GM21619 (cell line): ENCODE results near the gene ATP13A4.

Experiments
- ATAC-seq: cut with Tn5 transposase; IDR thresholded peaks from one replicate; pipeline ENCODE4 v1.9.1; 2021; ENCODE audit not compliant: unreplicated experiment

The ATP13A4 gene, protein sequence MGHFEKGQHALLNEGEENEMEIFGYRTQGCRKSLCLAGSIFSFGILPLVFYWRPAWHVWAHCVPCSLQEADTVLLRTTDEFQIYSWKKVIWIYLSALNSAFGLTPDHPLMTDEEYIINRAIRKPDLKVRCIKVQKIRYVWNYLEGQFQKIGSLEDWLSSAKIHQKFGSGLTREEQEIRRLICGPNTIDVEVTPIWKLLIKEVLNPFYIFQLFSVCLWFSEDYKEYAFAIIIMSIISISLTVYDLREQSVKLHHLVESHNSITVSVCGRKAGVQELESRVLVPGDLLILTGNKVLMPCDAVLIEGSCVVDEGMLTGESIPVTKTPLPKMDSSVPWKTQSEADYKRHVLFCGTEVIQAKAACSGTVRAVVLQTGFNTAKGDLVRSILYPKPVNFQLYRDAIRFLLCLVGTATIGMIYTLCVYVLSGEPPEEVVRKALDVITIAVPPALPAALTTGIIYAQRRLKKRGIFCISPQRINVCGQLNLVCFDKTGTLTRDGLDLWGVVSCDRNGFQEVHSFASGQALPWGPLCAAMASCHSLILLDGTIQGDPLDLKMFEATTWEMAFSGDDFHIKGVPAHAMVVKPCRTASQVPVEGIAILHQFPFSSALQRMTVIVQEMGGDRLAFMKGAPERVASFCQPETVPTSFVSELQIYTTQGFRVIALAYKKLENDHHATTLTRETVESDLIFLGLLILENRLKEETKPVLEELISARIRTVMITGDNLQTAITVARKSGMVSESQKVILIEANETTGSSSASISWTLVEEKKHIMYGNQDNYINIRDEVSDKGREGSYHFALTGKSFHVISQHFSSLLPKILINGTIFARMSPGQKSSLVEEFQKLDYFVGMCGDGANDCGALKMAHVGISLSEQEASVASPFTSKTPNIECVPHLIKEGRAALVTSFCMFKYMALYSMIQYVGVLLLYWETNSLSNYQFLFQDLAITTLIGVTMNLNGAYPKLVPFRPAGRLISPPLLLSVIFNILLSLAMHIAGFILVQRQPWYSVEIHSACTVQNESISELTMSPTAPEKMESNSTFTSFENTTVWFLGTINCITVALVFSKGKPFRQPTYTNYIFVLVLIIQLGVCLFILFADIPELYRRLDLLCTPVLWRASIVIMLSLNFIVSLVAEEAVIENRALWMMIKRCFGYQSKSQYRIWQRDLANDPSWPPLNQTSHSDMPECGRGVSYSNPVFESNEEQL

DNA sequence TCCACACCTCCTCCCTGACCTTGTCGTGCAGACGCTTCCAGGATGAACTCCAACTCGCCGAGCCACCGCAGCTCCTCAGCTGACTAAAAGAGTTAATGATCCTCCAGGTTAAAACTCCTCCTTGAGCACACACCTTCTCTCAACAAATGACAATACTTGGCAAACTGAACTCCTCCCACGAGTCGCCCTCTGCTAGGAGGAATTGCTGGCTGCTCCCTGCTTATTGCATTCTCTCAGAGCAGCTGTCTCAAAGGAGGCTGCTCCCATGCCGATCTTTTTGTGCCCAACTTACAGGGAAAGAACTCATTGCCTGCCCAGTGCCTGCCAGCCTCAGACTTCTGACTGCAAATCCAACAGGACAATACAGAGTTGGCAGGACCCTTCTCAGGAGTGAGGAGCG is at the start of gene ATP13A4:
TSS of gene ATP13A4 (minus strand) at position 85 of the 400 bp plus-strand sequence. CDS start 96 bp downstream, outside the sequence.
- ATAC-seq: no peak

DNA sequence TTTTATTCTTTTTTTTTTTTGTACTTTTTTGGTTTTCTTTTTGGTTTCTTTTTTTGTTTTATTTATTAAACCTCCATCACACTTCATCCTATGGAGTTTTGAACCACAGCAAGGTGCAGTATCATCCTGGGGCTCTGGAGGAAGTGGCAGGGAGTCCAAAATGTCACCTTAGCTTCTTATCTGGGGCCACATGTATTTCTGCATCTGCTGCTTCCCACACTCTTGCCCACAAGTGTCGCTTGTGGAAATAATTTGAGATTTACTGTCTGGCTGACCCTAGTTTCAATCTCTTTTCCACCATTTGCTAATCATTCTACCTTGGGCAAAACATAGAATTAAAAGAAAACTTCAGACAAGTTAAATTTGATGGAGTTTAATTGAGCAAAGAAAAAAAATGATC is 44.7 kb upstream of the ATP13A4 start:
- no peak for ATAC-seq

DNA sequence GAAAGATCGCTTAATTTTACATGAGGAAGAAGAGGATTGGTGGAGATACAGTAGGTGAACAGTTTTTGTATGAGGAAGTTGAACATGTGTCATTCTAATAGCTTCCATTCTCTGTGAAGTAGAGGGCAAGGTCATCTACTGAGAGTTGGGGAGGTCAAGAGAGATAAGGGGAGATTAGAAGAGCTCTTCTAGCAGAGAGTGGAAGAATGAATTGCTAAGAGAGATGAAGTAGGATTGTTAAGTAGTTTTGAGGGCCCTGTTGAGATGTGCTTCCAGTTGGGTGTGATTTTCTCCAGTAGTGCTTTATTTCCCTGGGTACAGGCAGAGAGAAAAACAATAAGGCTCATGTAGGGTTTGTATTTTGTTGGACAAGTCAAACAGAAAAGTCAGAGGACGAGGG is 43.5 kb upstream of the ATP13A4 start:
- ATAC-seq: no peak

DNA sequence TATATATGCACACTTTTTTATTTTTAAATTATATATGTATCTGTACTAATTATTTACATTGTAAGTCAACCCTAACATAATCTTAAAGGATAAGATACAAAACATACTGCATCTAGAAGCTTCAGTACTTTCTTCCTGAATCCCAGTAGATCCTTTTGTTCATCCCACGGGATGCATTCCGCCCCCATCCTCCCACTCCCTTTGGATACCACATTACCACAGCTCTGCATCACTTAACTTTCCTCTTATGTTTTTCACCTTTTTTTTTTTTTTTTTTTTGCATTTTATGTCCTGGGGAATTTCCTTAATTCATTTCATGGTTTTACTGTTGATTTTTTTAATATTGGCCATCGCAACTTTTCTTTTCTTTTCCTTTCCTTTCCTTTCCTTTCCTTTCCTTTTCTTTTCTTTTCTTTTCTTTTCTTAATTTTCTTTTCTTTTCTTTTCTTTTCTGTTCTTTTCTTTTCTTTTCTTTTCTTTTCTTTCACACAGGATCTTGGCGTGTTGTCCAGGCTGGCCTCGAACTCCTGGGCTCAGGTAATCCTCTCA is 41.3 kb upstream of the ATP13A4 start:
- ATAC-seq: no peak

DNA sequence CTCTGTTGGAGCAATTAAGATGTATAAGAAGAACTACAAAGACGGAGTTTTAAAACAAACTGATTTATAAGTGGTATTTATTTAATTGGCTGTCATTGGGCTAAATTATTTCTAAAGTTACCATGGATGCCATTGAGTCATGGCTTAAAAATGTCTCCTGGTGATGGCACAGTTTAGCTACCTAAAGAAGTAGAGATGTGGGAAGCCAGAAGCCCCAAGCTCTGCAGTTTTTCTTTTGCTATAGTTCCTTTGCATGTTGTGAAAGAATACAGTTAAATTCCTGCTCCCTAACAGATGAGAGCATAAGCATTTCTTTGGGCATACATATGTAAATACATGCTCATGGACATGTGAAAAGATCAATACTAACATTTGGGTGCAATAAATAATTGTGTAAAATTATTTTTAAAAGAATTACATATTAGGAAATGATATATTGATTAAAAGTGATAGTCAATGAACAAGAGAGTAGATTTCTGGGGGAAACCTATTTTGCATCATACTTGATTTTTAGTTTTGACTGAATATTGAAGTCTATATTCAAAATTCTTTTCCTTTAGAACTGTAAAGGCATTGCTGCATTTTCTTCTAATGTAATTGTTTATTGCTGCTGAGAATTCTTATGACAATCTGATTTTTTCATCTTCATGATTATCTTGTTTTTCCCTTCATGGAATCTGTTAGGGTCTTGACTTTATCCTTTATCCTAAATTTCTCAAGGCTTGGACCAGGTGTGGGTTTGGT is 40.4 kb upstream of the ATP13A4 start:
- ATAC-seq: no peak

DNA sequence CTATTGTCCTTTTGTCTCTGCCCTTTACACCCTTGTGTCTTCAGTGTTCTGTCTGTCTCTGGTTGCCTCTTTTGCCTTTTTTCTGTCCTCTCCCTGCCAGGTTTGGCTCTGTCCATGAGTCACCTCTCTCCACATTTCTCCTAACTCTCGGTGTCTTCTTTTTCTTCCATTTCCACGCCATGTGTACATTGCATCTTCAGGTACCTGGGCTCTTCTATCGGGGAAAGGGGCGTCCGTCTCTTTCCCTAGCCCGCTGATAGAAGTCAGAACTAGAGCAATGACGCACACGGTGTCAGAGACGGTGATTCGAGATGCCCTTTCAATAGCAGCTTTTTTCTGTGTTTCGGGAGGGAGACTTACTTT is 39.0 kb upstream of the ATP13A4 start:
- ATAC-seq: peak; percentile 11

DNA sequence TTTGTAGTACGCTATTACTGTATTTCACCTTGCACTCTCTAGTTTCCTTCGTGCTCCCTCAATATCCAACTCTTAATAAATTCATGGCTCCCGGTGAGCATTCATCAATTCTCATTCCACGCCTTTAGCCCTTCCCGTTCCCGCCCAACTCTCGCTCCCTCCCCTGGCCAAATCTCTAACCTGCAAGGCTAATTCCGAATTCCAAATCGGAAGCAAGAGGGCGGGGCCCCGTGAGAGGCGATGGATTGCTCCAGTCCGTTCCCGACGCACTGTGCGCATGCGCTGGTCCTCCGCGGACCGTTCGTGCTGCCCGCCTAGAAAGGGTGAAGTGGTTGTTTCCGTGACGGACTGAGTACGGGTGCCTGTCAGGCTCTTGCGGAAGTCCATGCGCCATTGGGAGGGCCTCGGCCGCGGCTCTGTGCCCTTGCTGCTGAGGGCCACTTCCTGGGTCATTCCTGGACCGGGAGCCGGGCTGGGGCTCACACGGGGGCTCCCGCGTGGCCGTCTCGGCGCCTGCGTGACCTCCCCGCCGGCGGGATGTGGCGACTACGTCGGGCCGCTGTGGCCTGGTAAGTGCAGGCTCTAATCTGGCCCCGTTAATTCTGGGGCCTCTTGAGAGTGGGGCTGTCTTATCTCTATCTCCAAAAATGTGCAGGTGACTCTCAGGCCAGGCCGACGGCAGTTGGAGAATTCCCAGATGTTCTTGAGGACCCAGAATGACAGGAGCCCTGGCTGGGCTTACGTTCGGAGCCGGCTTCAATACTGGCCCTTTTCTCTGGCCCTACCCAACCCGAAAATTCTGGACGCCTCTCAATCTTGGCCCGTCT is 38.4 kb upstream of the ATP13A4 start, which contains the start of gene OPA1:
TSS of gene OPA1 (plus strand) at position 368 of the 827 bp plus-strand sequence. CDS start at position 538, 170 bp downstream.
- peak; percentile 99 for ATAC-seq

DNA sequence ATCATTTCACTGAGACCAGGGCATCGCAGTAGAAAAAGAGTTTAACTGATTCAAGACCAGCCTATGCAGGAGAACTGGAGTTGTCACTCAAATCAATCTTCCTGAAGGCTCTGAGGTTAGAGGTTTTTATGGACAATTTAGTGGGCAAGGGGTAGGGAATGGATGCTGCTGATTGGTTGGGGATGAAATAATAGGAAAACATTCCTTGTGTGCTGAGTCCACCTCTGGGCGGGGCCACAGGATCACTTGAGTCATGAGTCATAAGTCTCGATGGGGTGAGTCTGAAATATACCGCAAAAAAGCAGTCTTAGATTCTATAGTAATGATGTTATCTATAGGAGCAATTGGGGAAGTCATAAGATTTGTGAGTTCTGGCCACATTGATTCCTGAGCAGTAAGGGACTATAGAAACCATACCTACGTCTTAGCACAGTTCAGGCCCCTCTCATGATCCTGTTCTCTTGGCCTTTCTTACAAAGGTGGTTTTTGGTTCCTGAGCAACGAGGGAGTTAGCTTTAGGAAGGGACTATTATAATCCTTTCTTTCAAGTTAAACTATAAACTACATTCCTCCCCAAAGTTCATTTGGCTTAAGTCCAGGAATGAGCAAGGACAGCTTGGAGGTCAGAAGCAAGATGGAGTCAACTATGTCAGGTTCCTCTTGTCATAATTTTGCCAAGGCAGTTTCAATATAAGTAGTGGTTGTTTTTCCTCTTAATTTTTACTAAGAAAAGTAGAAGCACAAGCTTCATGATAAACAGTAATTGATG is 35.6 kb upstream of the ATP13A4 start:
- ATAC-seq: no peak

DNA sequence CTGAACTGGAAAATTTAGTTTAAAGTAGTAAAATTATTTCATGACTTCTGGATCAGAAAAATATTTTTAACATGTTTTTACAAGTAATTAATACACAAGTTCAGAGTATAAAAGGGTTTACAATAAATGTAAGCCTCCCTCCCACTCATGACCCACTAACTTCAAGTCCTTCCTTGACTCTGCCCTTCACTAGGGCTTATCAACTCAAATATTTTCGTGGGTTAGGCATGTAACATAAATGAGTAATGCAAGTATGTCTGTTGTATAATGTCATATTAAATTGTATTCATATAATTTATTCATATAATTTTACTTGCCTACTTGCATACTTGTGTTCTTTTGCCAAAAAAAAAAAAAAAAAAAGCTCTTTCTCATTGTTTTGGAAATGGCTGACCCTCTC is 34.9 kb upstream of the ATP13A4 start:
- no peak for ATAC-seq

DNA sequence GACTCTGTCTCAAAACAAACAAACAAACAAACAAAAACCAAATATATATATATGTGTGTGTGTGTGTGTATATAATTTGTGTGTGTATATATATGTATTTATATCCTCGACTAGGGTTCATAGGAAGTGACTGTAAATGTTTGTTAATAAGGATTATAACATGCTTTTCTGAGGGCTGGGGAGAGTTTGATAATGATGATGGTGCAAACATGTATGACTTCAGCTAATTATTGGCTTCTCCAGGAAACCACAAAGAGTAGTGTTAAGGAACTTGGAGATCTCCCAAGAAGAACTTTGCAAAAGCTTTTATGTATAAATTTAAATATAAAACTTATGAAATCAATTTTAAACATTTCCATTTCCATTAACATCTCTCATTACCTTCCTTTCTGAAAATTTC is 34.4 kb upstream of the ATP13A4 start:
- ATAC-seq: no peak

DNA sequence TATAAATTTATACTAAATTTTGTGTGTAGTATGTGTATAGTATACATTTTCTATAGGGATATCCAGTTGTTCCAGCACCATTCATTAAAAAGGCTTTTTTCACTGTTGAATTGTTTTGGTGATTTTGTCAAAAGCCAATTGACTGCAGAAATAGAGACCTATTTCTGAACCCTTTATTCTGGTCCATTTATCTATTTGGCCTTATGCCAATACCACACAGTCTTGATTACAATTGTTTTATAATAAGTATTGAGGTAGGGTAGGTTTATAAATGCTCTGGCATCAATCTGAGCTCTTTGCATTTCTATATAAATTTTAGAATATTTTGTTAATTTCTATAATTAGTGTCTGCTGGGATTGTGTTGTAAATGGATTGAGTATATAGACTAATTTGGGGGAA is 31.8 kb upstream of the ATP13A4 start:
- ATAC-seq: no peak

DNA sequence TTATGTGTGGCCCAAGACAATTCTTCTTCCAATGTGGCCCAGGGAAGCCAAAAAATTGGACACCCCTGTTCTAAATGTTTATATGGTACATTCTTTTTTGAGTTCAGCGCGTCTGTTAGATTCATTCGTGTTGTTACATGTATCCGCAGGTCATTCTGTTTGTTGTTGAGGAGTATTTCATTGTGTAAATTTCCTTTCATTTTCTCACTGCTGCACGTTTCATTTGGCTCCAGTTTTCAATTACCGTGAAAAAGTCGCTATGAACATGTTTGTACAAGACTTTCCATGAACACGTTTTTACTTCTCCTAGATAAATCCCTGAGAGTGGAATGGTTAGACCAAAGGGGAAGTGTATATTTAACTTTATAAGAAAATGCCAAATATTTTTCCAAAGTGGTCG is 30.8 kb upstream of the ATP13A4 start:
- ATAC-seq: no peak

DNA sequence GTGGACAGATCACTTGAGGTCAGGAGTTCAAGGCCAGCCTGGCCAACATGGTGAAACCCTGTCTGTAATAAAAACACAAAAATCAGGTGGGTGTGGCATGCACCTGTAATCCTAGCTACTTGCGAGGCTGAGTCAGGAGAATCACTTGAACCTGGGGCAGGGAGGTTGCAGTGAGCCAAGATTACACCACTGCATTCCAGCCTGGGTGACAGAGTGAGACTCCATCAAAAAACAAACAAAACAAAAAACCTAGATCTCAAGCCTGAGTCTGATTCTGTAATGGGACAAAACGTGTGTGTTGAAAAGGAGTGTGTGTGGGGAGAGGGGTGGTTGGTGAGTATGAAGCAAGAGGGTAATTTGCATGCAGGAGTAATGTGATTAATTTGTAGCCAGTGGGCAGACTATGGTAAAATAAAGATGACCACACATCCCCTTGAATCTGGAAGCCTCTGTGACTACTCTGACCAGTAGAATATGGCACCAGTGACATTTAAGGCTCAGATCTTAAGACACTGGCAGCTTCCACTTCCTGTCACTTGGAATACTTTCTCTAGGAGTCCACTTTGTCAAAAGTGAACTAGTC is 19.9 kb upstream of the ATP13A4 start:
- no peak for ATAC-seq

DNA sequence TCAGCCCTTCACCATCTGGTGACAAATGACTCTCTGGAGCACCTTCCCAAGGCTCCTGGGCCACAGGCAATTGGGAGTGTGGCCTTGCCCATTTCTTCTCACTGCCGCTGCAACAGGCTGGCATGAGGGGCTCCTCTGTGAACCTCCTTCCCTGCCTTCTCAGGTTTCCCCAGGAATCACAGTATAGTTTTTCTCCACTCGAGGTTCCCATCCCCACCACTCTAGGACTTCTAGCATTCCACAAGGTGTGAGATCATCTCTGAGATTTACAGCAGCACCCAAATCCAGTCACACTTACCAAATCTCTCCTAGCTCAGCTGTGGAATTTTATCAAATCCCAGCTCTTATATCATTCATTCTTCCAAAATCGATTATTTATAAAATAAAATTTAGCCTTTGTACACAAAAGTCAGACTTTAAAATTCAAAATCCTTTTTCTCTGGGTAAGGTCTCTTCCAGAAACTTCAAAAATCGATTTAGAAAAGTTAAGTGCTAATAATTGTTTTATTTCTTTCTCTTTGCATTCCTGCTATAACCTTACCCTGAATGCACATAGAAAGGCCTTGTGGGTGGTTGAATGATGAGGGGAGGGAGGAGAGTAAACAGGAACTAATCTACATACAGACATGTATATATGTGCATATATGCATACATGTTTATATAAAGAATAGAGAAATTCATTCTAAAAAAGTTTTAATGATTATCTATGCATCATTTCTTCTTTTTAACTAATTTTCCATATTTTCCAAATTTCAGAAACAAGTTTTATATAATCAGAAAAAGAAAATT is 18.9 kb upstream of the ATP13A4 start:
- no peak for ATAC-seq

DNA sequence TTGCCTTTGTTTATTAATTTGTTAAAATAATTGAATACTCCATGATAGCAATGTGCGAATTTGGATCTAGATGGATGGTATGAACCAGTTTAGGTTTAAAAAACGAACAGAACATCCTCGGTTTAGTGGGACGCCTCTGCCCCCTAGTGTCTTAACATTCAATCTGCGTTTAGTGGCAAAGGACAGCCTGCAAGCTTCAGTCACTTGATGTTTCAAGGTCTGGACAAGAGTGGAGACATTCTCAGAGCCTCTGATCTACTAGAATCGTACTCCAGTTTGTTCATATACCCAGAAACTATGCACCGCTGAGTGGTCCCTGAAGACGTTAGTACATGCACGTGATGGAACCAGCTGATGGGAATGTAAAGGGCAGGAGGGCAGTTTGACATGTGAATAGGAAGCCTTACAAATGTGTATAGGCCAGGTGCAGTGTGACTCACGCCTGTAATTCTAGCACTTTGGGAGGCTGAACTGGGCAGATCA is 17.8 kb upstream of the ATP13A4 start:
- peak; percentile 83 for ATAC-seq

DNA sequence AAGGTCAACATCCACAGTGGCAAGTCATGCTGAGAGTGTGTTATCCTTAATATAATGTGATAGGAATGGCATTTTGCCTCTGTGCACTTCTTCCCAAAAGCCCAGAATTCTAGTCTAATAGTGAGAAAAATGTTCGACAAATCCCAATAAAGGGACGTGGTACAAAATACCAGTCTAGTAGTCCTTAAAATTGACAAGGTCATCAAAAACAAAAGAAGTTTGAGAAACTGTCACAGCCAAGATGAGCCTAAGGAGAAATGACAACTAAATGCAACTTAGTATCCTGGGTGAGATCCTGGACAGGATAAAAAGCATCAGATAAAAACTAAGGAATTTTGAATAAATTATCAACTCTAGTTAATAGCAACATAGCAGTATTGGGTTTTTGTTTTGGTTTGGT is 14.4 kb upstream of the ATP13A4 start:
- no peak for ATAC-seq

DNA sequence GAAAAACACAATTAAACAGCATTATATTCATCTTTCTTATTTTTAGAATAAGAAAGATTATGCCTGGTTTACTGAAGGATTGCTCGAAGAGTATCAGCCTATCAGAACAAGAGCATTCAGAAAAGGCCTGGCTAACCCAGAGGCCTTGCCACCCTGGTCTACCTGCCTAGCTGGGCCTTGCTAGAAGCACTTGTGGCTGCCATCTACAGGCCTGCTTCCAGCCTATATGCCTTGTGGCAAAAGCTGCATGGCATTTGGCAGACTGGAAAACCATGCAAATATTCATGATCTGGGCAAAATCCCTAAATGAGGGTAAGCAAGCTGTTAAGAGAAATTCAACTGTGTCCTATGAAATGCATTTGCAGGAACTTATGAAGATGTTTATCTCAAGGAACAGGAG is 9.3 kb upstream of the ATP13A4 start:
- no peak for ATAC-seq
